Esophagus squamous epithelium (tissue), 4 donors: Measurements from ENCODE around the gene ANKMY2.

Experiments
- CTCF ChIP-seq, 6 experiments: fragments of 450-650 bp in 4 of 6; fragments of 200-600 bp in 2 of 6; sonication (generic) in 2 of 6; IDR thresholded peaks; one replicate each; pipeline ENCODE4 v1.5.1; 2016 to 2019; ENCODE audit warnings: antibody characterized with exemption in 6 of 6, mild to moderate bottlenecking in 4 of 6, moderate library complexity in 4 of 6
- POLR2A ChIP-seq, 4 donors: fragments of 450-650 bp; IDR thresholded peaks; one replicate each; pipeline ENCODE4 v1.6.1; 2017; ENCODE audit warnings: antibody characterized with exemption in 4 of 4, mild to moderate bottlenecking in 4 of 4, moderate library complexity in 3 of 4

GRCh38 chr7:16627236-16627635, 18.3 kb downstream of the ANKMY2 start:
- no peak for TF ChIP-seq CTCF (IDR thresholded peaks at IDR 0.05)
- no peak for TF ChIP-seq POLR2A (IDR thresholded peaks at IDR 0.05)
